ENCODE data around the gene ODAPH. TPM values are rescaled to one million over a fixed set of nuclear protein-coding genes. Genes with fewer than 3 reads are reported as not detected.

The ODAPH gene
- total RNA-seq = not detected in 2 replicates

GRCh38 chr4:75555294-75556164 lies at the start of gene ODAPH:
Gene ODAPH (plus strand): TSS chr4:75556066. CDS start chr4:75556083, 17 bp downstream.

DNA sequence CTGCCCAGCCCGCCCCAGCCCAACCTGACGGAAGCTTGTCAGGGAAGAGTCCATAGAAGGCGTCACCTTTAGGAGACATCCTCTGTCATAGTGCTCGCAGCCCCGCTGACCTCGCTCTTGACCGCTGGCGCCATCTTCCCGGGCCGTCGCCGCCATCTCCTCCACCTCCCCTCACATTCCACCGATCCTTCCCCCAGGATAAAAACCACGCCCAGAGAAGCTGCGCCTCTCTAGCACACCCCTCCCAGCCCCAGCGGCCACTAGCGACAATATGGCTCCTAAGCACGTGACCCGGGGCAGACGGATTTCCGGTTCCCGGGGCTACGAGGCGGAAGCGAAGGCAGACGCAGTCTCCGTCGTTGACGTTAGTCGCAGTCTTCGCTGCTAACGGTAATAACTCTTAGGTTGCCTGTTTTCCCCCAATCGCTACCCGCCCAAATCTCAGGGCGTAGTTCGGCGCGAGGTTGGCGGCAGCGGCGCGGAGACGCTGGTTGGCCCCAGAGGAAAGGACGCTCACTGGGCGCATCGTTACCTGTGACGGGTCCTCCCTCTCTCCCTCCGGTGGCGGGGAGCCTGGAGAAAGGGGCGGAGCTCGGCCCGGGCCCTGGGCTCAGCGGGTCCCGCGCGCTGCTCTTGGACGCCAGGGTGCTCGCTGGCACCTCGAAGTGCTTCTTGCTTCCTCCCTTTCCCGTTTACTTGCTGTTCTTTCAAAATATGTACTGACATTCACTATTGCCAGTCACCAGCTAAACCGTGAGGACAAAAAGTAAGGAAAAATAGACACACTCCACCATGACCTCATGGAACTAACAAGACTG lies 41.5 kb upstream of the ODAPH start, which contains the start of the genes RCHY1 and THAP6:
TSS of gene RCHY1 (minus strand) at position 273 of the 818 bp plus-strand sequence. CDS start at position 156, 117 bp downstream.
TSS of gene THAP6 (plus strand) at position 343 of the 818 bp plus-strand sequence. CDS start 980 bp downstream, outside the sequence.

Other genes starting within 250 kb of the ODAPH start
- gene RCHY1, start 41.7 kb upstream of the ODAPH start, total RNA-seq = 28.2 and 30.9 TPM in 2 replicates
- 21.9 and 23.3 TPM in 2 replicates for gene THAP6, start 41.6 kb upstream of the ODAPH start, total RNA-seq
- gene CDKL2, start 74.5 kb downstream of the ODAPH start, total RNA-seq = 0.26 and 2.5 TPM in 2 replicates
- gene G3BP2, start 117.3 kb downstream of the ODAPH start, total RNA-seq = 136 and 145 TPM in 2 replicates
- 133 and 136 TPM in 2 replicates for gene USO1, start 168.5 kb downstream of the ODAPH start, total RNA-seq

Data from articular chondrocyte of knee joint (primary cell).